NCI-H2196 (cell line): ENCODE data around the gene FAM24A.

Experiments used
- DNase-seq: peaks from one replicate; lab custom pipeline; 2025; ENCODE audit not compliant: unreplicated experiment; lab: John Stamatoyannopoulos, UW

Gene FAM24A

DNA sequence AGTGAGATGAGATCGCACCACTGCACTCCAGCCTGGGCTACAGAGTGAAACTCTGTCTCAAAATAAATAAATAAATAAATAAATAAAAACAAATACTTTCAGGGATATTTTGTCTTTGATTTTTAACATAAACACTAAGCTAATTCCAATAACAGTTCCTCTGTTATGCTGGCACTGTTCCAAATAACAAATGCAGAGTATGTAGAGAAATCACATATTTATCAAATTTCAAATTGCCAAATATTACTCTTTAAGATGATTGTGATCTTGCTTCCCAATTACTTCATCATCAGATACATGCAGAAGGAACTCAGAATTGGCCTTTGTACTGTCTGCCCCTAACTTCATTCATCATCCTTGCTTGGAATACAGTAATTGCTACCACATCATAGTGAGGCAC is 19.7 kb downstream of the FAM24A start:
- DNase-seq, result no peak

DNA sequence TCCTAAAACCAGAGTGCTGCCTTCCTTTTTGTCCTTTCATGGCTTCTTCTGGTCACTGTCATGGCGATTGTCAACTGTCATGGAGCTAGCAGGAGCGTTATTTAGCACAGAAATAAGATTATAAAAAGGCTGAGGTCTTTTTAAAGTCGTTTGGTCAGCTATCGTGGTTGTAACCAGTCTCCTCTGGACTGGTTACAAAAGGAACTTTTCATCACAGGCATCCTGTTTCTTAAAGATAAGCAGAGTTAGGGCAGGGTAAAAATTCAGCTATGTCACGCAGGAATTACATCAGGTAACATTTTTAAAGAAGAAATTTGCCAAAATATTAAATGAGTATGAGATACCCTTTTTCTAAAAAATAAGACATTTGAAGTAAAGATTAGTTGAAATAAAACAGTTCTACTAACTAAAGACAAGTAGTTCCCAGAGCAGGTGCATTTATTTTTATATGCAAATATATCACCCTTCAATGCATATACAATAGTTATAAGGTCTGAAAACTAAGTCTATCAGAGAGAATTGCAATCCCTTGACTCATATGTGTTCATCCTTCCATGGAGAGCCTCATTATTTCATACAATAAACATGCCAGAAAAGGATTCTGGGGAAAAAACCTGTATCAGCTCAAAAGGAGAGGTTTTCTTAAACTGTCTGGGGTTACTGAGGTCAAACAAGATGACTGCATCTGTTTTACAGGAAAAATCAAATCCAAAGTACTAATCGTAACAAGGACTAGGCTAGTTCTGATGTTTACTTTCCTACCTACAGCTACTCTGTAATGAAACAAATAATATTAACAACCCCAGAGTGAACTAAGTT is 20.9 kb downstream of the FAM24A start:
- DNase-seq, result no peak

DNA sequence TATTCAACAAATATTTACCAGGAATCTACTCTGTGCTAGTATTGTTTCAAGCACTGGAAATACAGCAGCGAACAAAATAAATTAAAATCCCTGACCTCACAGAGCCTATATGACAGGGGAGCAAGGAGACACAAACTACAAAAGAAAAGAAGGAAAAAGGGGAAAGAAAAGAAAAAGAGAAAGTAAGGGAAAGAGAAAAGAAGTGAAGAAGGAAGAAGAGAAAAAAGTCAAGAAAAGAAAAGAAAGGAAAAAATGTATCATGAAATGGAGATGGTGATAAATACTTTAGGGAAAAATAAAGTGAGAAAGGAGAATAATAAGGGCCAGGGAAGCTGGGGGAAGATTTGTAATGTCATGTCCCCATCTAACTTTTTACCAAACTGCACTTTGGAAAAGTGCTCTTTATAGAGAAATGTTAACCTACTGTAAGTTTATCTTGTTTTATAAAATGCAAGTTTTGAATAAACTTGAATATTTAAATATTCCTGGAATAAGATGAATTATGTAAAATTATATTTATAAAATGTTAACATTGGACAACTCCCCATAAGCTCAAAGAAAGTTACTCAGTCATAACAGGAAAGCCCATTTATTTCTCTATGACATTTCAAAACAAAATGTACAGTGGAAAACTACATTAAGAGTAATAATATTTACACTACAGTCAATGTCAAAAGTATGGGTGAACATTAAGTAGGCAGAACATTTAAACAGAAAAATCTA is 28.9 kb downstream of the FAM24A start:
- no peak for DNase-seq

DNA sequence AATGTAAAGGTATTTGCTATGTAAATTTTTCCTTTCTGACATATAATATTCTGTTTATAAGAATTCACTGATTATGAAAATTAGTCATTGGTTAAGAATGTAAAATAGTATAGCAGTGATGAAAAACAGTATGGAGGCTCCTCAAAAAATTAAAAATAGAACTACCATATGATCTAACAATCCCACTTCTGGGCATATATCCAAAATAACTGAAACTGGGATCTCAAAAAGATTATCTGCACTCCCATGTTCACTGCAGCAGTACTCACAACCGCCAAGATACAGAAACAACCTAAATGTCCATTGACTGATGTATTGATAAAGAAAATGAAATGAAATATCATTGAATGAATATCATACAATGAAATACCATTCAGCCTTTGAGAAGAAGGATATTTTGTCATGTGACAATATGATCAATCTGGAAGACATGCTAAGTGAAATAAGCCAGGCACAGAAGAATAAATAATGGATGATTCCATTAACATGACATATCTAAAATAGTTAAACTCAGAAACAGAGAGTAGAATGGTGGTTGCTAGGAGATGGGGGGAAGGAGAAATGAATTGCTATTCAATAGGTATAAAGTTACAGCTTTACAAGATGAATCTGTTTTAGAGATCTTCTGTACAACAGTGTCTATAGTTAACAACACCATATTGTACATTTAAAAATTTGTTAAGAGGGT is 29.6 kb downstream of the FAM24A start:
- no peak for DNase-seq

DNA sequence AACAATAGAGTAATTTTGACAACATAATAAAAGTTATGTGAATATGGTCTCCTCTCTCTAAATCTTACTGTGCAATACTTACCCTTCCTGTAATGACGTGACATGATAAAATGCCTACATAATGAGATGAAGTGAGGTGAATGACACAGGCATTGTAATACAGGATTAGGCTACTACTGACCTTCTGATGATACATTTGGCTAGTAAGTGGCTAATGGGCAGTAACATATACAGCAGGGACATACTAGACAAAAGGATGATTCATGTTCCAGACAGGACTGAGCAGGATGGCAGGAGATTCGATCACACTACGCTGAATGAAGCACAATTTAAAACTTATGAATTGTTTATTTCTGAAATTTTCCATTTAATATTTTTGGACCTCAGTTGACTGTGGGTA is 38.9 kb downstream of the FAM24A start:
- no peak for DNase-seq

DNA sequence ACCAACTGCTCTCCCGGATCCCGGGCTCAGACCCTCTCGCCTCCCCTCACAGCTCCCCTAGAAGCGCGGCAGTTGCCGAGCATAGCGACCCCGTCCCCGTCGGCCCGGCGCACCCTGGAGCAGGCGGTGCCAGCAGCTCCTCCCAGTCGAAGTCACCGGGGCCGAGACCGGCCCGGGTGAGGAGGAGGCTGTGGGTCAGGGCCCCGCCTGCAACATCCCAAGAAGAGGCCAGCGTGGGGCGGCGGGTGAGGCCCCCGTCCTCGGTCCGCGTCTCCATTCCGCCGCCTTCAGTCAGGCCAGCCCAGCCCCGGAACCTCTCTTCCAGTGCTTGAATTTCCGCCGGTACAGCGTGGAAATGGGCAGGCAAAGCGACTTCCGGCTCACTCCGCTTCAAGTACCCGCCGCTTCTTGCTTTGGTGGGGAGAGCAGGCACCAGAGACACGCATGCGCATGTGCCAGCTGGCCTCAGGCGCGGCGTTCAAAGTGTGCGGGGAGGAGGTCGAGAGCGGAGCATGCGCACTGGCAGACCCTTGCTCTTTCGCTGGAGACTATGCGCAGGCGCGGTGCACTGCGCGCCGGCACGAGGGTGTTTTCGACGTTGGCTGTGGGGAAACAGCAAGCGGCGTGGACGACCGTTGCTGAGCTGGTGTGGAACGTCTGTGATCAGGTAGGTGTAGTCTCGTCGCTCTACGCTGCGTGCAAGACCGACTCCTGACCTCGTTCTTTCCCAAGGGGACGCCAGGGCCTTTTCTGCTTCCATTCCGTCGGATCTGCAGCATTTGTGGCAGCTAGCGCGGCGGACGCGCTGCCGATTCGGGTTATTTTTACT is 43.7 kb downstream of the FAM24A start, which contains the start of gene C10orf88:
TSS of gene C10orf88 (minus strand) at position 326 of the 829 bp plus-strand sequence. CDS start at position 277, 49 bp downstream.
- DNase-seq, result peak; percentile 87

DNA sequence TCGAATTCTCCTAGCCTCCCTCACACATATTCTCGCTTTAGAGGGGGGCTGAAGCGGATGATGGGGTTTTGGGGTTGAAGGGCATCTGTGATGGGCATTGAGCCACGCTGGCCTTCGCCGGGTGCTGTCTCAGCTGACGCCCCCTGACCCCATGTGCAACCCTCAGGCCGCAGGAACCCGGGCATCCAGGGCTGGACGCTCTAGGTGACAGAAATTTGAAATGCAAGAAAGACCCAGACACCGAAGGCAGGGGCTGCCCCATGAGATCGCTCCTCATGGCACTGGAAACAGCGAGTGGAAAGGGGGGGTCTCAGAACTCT is 44.3 kb downstream of the FAM24A start:
- no peak for DNase-seq

DNA sequence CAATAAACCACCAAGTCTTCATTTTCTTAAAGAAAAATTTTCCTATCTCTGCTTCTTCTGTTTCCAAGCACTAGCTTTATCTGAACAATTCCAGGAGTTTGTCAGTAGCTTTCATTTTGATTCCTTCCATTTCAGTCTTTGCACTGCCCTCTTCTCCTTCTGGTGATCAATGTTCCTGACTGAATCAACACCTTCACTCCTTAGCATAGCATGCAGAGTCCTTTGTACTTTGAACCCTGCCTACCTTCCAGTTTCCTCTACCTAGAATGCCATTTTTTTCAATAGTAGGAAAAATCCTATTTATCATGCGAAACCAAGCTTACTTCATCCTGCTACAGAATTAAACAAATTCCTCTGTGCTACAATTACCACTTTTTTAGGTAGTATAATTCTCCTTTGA is 45.5 kb downstream of the FAM24A start:
- no peak for DNase-seq

DNA sequence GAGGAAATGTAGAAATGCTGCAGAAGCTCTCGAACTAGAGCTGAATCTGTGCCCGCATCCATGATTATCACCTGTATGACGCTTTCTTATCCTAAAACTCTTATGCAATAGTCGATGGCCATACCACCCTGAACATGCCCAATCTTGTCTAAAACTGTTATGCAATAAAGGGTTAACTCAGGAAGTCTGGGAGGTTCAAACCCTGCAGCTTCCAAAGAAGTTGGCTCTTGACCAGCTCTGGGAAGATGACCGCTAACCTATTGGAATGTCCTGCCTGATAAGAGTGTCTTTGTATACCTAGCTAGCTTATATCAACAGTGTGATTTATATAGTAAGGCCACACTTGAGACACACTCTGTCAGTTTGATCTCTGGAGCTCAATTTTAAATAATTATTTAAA is 47.1 kb downstream of the FAM24A start:
- DNase-seq, result no peak

DNA sequence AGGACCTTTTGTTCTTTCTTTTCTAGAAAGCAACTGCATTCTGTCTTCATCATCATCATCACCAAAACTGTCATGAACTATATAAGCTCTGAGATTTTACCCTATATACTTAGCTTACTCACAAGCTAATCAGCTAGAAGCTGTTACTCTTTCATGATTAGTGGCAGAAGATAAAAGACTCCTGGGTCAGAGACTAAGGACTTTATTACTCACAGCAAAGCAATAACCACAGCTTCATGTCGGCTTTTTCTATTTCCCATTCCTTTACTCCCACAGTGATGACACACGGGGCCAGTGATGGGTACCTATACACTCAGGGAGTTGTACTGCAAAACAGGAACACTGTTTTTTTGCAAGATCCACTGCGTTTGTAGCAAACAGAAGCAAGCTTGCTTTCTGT is 52.0 kb downstream of the FAM24A start:
- no peak for DNase-seq
